HepG2 (cell line): ENCODE results near the gene SEMA3B. TPM values are rescaled to one million over a fixed set of nuclear protein-coding genes. Genes with fewer than 3 reads are reported as not detected.

Experiments used
- ATF4 ChIP-seq, 2 experiments: fragments of 450-650 bp in 1 of 2; sonication (generic) in 1 of 2; formaldehyde crosslinking; IDR thresholded peaks; 2 replicates each; pipeline versions ENCODE4 v1.5.0 to v1.8.0; 2020 to 2022; ENCODE audit warnings: mild to moderate bottlenecking in 1 of 2, missing genetic modification reagents in 1 of 2
- DNMT3B ChIP-seq: conservative IDR thresholded peaks from 2 replicates; pipeline ENCODE4 v1.6.1; 2016; ENCODE audit warnings: missing biosample characterization, control low read depth
- KLF13 ChIP-seq: sonication (generic); formaldehyde crosslinking; IDR thresholded peaks from 2 replicates; pipeline ENCODE4 v1.4.0; 2020; ENCODE audit warnings: mild to moderate bottlenecking, missing genetic modification reagents
- MIXL1 ChIP-seq: IDR thresholded peaks from 2 replicates; pipeline ENCODE4 v1.6.1; 2016
- MXD1 ChIP-seq: sonication (generic); formaldehyde crosslinking; IDR thresholded peaks from 2 replicates; pipeline ENCODE4 v1.4.0; 2020; ENCODE audit warnings: mild to moderate bottlenecking, missing genetic modification reagents
- PRMT3 ChIP-seq: sonication (generic); formaldehyde crosslinking; IDR thresholded peaks from 2 replicates; pipeline ENCODE4 v1.8.1; 2022; ENCODE audit warnings: low read depth, mild to moderate bottlenecking, moderate library complexity, missing genetic modification reagents, borderline replicate concordance
- SIX4 ChIP-seq: sonication (generic); formaldehyde crosslinking; IDR thresholded peaks from 2 replicates; pipeline ENCODE4 v1.4.0; 2020; ENCODE audit warnings: missing genetic modification reagents
- TRIM24 ChIP-seq: sonication (generic); formaldehyde crosslinking; IDR thresholded peaks from 2 replicates; pipeline ENCODE4 v1.8.0; 2022; ENCODE audit warnings: mild to moderate bottlenecking, missing genetic modification reagents
- ZFP36 ChIP-seq: fragments of 150-350 bp; IDR thresholded peaks from 2 replicates; pipeline ENCODE4 v1.6.1; 2018; ENCODE audit warnings: borderline replicate concordance, low read length, low read depth; ENCODE audit not compliant: partially characterized antibody
- ZNF17 ChIP-seq: sonication (generic); formaldehyde crosslinking; IDR thresholded peaks from 2 replicates; pipeline ENCODE4 v1.5.0; 2020; ENCODE audit warnings: mild to moderate bottlenecking, missing genetic modification reagents
- ZNF251 ChIP-seq: sonication (generic); formaldehyde crosslinking; IDR thresholded peaks from 2 replicates; pipeline ENCODE4 v1.9.0; 2021; ENCODE audit warnings: mild to moderate bottlenecking, missing genetic modification reagents
- ZNF432 ChIP-seq: sonication (generic); formaldehyde crosslinking; IDR thresholded peaks from 2 replicates; pipeline ENCODE4 v1.5.0; 2020; ENCODE audit warnings: missing genetic modification reagents, mild to moderate bottlenecking, borderline replicate concordance
- ZNF543 ChIP-seq: sonication (generic); formaldehyde crosslinking; IDR thresholded peaks from 2 replicates; pipeline ENCODE4 v1.4.0; 2020; ENCODE audit warnings: mild to moderate bottlenecking, missing genetic modification reagents
- ZNF7 ChIP-seq: IDR thresholded peaks from 2 replicates; pipeline ENCODE4 v1.6.1; 2016; ENCODE audit warnings: missing biosample characterization, missing genetic modification reagents
- ZNF713 ChIP-seq: sonication (generic); formaldehyde crosslinking; IDR thresholded peaks from 2 replicates; pipeline ENCODE4 v1.4.0; 2020; ENCODE audit warnings: mild to moderate bottlenecking, missing genetic modification reagents
- polyA plus RNA-seq, 8 experiments: library from polyadenylated mRNA; depleted of rRNA in 3 of 8; stranded (reverse) in 7 of 8; unstranded in 1 of 8; fragments of >200 nt; fragmentation: Illumina TruSeq in 4 of 8; extraction: Trizol in 4 of 8; gene quantifications; 2 replicates each; pipeline versions ENCODE4 v1.2.1 to v1.2.3, GENCODE V29; 2011 to 2016; ENCODE audit warnings: low read depth in 4 of 8, missing spikeins in 1 of 8, mixed read lengths in 1 of 8; ENCODE audit not compliant: insufficient read depth in 1 of 8
- total RNA-seq, 5 experiments: library from RNA; depleted of rRNA; stranded (reverse); fragments of >200 nt; fragmentation: Illumina TruSeq; extraction: Trizol; gene quantifications; 2 replicates each; pipeline ENCODE4 v1.2.3, GENCODE V29; 2016; ENCODE audit warnings: low read depth in 1 of 5
- TF ChIP-seq, protein P1 (sequence below): sonication (generic); formaldehyde crosslinking; IDR thresholded peaks from 2 replicates; pipeline ENCODE4 v1.8.1; 2023; ENCODE audit warnings: mild to moderate bottlenecking, moderate library complexity, missing genetic modification reagents
- TF ChIP-seq, protein P2 (sequence below): IDR thresholded peaks from 2 replicates; pipeline ENCODE4 v1.6.1; 2018; ENCODE audit warnings: missing genetic modification reagents
- TF ChIP-seq, protein P3 (sequence below): sonication (generic); formaldehyde crosslinking; IDR thresholded peaks from 2 replicates; pipeline ENCODE4 v1.5.1; 2020; ENCODE audit warnings: missing genetic modification reagents, mild to moderate bottlenecking, borderline replicate concordance

Gene SEMA3B
- total and polyA plus RNA-seq, 2 of the 13 experiments (the other 11 are each of a cell fraction or from before 2014, with no cell fraction given): 93.2 to 158 TPM

DNA sequence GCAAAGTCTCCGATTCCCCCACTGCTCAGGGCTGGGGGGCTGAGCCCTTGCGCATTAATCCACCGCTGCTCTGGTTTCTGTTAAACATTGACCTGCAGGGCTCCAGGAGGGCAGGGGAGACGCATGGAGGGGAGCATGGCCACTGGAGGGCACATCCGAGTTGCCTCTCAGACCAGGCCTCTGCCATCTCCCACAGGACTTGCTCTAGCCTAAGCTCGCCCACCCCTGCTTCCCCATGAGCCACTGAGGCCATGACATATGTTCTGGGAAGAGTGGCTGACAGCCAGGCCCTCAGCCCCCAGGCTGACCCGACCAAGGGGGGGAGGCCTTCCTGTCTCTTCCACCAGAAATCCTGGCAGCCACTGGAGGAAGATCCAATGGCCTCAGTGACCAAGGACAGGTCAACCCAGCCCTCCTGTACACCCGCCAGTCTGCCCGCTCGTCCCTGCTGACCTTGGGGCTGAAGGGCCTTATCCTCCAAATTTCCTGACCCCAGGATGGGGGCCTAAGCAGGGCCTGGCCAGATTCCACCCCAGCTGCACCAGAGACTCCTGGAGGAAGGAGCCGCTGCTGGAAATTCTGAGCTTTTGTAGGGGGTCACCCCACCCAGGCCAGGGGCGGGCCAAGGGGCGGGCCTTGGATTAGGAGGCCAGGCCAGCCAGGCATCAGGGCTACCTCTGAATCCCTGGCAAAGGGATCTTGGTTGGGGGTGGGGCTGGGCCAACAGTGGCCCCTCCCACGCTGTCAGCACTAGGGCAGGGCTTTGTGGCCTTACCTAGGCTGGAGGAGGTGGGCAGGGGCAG, 34.3 kb downstream of the SEMA3B start, which contains the start of gene HYAL1 (continued):
- no peak for TF ChIP-seq ATF4 (CRISPR knock-in tag; IDR thresholded peaks at IDR 0.05)
- TF ChIP-seq TRIM24 (CRISPR knock-in tag): no peak
- TF ChIP-seq, protein P1, sequence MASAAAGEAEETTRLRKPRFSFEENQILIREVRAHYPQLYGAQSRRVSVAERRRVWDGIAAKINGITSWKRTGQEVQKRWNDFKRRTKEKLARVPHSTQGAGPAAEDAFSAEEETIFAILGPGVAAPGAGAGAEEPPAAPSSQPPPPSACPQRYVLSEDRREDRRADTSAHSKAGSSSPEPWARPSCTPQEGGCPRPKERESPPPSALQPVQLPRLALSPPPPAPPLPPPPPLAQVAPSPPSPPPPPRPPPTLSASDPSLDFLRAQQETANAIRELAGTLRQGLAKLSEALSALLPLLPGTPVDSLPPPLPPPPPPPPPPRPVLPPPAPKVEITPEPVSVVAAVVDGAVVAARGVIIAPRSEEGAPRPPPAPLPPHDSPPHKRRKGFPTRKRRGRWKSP: 0 out of 2 replicates have a peak, but pooled peaks have one; percentile 31
- no peak for TF ChIP-seq MIXL1 (CRISPR knock-in tag)
- no peak for TF ChIP-seq ZFP36
- TF ChIP-seq ZNF251 (CRISPR knock-in tag): no peak
- TF ChIP-seq ZNF432 (CRISPR knock-in tag): no peak
- TF ChIP-seq, protein P2, sequence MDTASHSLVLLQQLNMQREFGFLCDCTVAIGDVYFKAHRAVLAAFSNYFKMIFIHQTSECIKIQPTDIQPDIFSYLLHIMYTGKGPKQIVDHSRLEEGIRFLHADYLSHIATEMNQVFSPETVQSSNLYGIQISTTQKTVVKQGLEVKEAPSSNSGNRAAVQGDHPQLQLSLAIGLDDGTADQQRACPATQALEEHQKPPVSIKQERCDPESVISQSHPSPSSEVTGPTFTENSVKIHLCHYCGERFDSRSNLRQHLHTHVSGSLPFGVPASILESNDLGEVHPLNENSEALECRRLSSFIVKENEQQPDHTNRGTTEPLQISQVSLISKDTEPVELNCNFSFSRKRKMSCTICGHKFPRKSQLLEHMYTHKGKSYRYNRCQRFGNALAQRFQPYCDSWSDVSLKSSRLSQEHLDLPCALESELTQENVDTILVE (CRISPR knock-in tag): peak; percentile 48; the same call in 1 of the 2 replicates
- TF ChIP-seq ZNF713 (CRISPR knock-in tag): peak; percentile 84; the same call in 1 of the 2 replicates
- TF ChIP-seq ZNF543 (CRISPR knock-in tag): peak; percentile 65; the same call in 1 of the 2 replicates
- no peak for TF ChIP-seq ZNF7
- peak; percentile 52 for TF ChIP-seq PRMT3 (CRISPR knock-in tag)
- no peak for TF ChIP-seq DNMT3B
- no peak for TF ChIP-seq ZNF17 (CRISPR knock-in tag)
- TF ChIP-seq KLF13: peak; percentile 83; the same call in 1 of the 2 replicates
- peak; percentile 48; the same call in 1 of the 2 replicates for TF ChIP-seq MXD1
- TF ChIP-seq, protein P3, sequence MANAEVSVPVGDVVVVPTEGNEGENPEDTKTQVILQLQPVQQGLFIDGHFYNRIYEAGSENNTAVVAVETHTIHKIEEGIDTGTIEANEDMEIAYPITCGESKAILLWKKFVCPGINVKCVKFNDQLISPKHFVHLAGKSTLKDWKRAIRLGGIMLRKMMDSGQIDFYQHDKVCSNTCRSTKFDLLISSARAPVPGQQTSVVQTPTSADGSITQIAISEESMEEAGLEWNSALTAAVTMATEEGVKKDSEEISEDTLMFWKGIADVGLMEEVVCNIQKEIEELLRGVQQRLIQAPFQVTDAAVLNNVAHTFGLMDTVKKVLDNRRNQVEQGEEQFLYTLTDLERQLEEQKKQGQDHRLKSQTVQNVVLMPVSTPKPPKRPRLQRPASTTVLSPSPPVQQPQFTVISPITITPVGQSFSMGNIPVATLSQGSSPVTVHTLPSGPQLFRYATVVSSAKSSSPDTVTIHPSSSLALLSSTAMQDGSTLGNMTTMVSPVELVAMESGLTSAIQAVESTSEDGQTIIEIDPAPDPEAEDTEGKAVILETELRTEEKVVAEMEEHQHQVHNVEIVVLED (CRISPR knock-in tag): peak; percentile 37
- no peak for TF ChIP-seq SIX4 (CRISPR knock-in tag)
